Measurements from ENCODE around the gene TOP3A. TPM values are rescaled to one million over a fixed set of nuclear protein-coding genes. Genes with fewer than 3 reads are reported as not detected.

Gene TOP3A
- total RNA-seq, 1 donor from 2014 or later = 52.8 TPM

DNA sequence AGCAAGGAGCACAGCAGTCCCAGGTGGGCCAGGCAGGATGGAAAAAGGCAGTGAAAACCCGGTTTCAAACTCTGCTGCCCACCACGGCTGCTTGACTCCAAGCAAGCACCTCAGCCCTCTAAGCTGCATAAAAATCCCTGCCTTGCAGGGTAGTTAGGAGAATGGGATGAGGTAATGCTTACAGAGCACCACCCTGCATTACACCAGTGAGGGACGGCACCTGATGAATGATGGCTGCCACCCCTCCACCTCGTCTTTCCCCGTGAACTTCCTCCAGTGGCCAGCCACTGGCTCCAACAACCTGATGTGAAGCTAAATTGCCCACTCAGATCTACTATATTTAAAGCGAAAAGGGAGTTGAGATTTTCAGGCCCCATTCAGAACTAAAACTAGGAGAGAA lies 33.0 kb downstream of the TOP3A start:
- intact Hi-C loops (cut with DNase I) = no loop called here
- TF ChIP-seq, protein P1, sequence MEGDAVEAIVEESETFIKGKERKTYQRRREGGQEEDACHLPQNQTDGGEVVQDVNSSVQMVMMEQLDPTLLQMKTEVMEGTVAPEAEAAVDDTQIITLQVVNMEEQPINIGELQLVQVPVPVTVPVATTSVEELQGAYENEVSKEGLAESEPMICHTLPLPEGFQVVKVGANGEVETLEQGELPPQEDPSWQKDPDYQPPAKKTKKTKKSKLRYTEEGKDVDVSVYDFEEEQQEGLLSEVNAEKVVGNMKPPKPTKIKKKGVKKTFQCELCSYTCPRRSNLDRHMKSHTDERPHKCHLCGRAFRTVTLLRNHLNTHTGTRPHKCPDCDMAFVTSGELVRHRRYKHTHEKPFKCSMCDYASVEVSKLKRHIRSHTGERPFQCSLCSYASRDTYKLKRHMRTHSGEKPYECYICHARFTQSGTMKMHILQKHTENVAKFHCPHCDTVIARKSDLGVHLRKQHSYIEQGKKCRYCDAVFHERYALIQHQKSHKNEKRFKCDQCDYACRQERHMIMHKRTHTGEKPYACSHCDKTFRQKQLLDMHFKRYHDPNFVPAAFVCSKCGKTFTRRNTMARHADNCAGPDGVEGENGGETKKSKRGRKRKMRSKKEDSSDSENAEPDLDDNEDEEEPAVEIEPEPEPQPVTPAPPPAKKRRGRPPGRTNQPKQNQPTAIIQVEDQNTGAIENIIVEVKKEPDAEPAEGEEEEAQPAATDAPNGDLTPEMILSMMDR (IDR thresholded peaks at IDR 0.05) = no peak
- H3K27me3 ChIP-seq = no peaks in the 10 kb centered on the region
- H3K4me1 ChIP-seq = no peaks in the 10 kb centered on the region
- DNase-seq (ENCODE audit: low spot score in 2 of 2) = no peak
- no peak overlapping the region for H3K27ac ChIP-seq
- H3K36me3 ChIP-seq = peaks cover 67 to 97% of the 10 kb centered on the region in 2 donors
- no peaks in the 10 kb centered on the region for H3K9me3 ChIP-seq
- no peak overlapping the region for H3K4me3 ChIP-seq

DNA sequence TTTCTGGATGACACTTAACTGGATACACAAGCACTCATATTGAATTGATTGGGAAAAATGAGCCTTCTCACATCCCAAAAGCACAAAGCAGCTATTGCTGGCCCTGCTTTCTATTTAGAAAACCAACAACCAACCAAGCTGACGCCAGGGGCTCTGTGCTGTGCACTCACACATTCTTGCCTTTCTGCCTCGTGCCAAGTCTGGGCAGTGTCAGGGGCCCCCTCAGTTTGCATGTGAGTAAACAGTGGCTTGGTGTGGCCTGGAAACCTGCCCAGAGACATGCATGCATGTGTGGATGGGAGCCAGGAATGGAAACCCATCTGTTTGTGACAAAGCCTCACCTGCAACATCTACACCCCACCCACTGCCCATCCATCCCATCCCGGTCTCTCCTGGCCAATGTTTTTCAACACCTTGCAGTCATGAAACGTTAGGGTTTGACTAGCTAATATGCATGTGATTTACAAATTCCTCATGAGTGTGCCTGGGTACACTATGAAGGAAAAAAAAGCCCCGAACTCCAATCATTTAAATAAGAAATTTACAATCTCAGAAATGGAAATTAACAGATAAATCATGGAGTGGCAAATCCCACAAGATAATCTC lies 33.9 kb downstream of the TOP3A start:
- Histone ChIP-seq H3K36me3 (peaks cover 72 to 98% of the 10 kb centered on the region in 2 donors), H3K4me1 (no peaks in the 10 kb centered on the region)
- intact Hi-C loops (cut with DNase I) = no loop called here

DNA sequence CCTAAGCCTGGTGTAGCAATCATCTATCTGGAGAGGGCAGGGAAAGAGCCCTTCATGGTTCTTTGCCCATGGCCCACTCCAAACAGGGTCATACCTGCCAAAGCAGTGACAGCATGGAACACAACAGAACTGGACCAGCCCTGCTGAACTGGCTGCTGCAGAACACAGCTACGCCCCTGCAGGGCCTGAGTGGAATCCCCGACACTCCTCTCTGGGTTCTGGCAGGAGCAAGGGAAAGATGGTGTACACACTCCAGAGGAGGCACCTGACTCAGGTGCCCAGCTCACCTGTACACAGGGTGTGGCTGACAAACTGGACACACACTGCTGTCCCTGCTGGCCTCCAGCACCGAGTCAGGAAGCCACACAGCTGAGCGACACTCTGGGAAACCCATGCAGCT lies 34.5 kb downstream of the TOP3A start:
- intact Hi-C loops (cut with DNase I) = no loop called here
- TF ChIP-seq, protein P1 (IDR thresholded peaks at IDR 0.05) = no peak
- H3K27me3 ChIP-seq = no peaks in the 10 kb centered on the region
- H3K36me3 ChIP-seq = peaks cover 70 to 92% of the 10 kb centered on the region in 2 donors
- no peak overlapping the region for H3K4me3 ChIP-seq
- no peaks in the 10 kb centered on the region for H3K9me3 ChIP-seq
- DNase-seq (ENCODE audit: low spot score in 2 of 2) = no peak
- H3K4me1 ChIP-seq = no peaks in the 10 kb centered on the region
- H3K27ac ChIP-seq = no peak overlapping the region

More for the DNA sequence above, 33.9 kb downstream of the TOP3A start:
- no peak overlapping the region for H3K27ac ChIP-seq
- H3K9me3 ChIP-seq = no peaks in the 10 kb centered on the region
- DNase-seq (ENCODE audit: low spot score in 2 of 2) = no peak
- no peak overlapping the region for H3K4me3 ChIP-seq
- H3K27me3 ChIP-seq = no peaks in the 10 kb centered on the region
- TF ChIP-seq, protein P1 (IDR thresholded peaks at IDR 0.05) = no peak

DNA sequence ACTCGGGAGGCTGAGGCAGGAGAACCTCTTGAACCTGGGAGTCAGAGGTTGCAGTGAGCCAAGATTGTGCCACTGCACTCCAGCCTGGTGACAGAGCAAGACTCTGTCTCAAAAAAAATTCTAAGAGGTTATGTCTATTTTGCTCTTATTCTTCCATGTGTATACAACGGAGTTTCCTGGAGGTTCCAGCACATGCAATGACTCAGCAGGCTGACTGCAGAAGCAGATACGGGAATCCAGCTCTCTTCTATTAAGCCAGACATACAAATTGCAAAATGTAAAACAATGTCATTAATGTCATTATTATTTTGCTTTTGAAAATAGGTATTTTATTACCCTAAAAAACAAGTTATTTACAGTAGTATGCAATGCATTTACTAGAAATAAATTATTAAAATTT lies 35.9 kb downstream of the TOP3A start:
- H3K36me3 ChIP-seq = peaks cover 69 to 90% of the 10 kb centered on the region in 2 donors
- TF ChIP-seq, protein P1 (IDR thresholded peaks at IDR 0.05) = no peak
- DNase-seq (ENCODE audit: low spot score in 2 of 2) = no peak
- no peaks in the 10 kb centered on the region for H3K9me3 ChIP-seq
- no peak overlapping the region for H3K27ac ChIP-seq
- H3K4me3 ChIP-seq = no peak overlapping the region
- H3K4me1 ChIP-seq = no peaks in the 10 kb centered on the region
- intact Hi-C loops (cut with DNase I) = no loop called here
- no peaks in the 10 kb centered on the region for H3K27me3 ChIP-seq

DNA sequence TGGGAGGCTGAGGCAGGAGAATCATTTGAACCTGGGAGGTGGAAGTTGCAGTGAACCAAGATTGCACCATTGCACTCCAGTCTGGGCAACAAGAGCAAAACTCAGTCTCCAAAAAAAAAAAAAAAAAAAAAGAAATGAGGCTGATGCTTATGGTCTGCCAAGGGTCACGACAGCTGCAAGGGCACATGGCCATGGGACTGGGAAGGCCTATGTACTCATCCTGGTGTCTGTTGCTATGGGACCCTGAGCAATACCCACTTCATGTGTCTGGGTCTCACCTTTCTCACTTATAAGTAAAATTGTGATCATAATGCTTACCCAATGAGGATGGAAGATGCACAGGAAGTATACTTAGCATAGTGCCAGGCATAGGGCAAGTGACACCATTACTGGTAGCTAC lies 37.7 kb downstream of the TOP3A start:
- TF ChIP-seq, protein P1 (IDR thresholded peaks at IDR 0.05) = no peak
- H3K4me1 ChIP-seq = no peaks in the 10 kb centered on the region
- no peak overlapping the region for H3K27ac ChIP-seq
- DNase-seq (ENCODE audit: low spot score in 2 of 2) = no peak
- H3K9me3 ChIP-seq = no peaks in the 10 kb centered on the region
- intact Hi-C loops (cut with DNase I) = no loop called here
- H3K4me3 ChIP-seq = no peak overlapping the region
- H3K36me3 ChIP-seq = peaks cover 58 to 82% of the 10 kb centered on the region in 2 donors
- H3K27me3 ChIP-seq = no peaks in the 10 kb centered on the region
